A673 (cell line): ENCODE measurements around the gene MOV10. TPM values are rescaled to one million over a fixed set of nuclear protein-coding genes. Genes with fewer than 3 reads are reported as not detected.

Experiments used
- BruUV-seq: library from RNA; stranded (reverse); fragments of 400-500 nt; replicated peaks from 2 replicates; lab custom pipeline; 2021; lab: Mats Ljungman, UMichigan
- CTCF ChIA-PET: fragments of 300-600 bp; sonication (Branson Sonifier 250); formaldehyde crosslinking; loops from one replicate; lab custom pipeline; 2022; ENCODE audit warnings: antibody characterized with exemption; lab: Charles Lee
- POLR2A ChIA-PET: fragments of 300-600 bp; sonication (Branson Sonifier 250); formaldehyde crosslinking; loops from one replicate; lab custom pipeline; 2022; ENCODE audit warnings: antibody characterized with exemption; ENCODE audit not compliant: low non-redundant PET; lab: Charles Lee
- DNase-seq: peaks from one replicate; pipeline ENCODE4 v3.0.0-alpha.2; 2015; ENCODE audit warnings: low spot score
- H3K27ac ChIP-seq: fragments of 200-600 bp; sonication (generic); 2 replicates; pipeline ENCODE4 v1.5.1; 2016; ENCODE audit warnings: mixed run types, low read depth, mild to moderate bottlenecking, mixed read lengths, antibody characterized with exemption, low read length; ENCODE audit not compliant: poor library complexity, severe bottlenecking
- H3K27me3 ChIP-seq: fragments of 200-600 bp; sonication (generic); replicated peaks from 2 replicates; pipeline ENCODE4 v1.6.1; 2017; ENCODE audit warnings: mixed run types, low read depth, mild to moderate bottlenecking, mixed read lengths, antibody characterized with exemption, low read length; ENCODE audit not compliant: insufficient read depth, poor library complexity
- H3K36me3 ChIP-seq: fragments of 200-600 bp; sonication (generic); 2 replicates; pipeline ENCODE4 v1.6.1; 2016; ENCODE audit warnings: mixed run types, mild to moderate bottlenecking, mixed read lengths, antibody characterized with exemption, low read length; ENCODE audit not compliant: insufficient read depth, poor library complexity, severe bottlenecking
- H3K4me1 ChIP-seq: fragments of 200-600 bp; sonication (generic); 2 replicates; pipeline ENCODE4 v1.6.1; 2017; ENCODE audit warnings: mixed run types, mild to moderate bottlenecking, mixed read lengths, antibody characterized with exemption, low read length; ENCODE audit not compliant: insufficient read depth, poor library complexity, severe bottlenecking
- H3K4me3 ChIP-seq: fragments of 200-600 bp; sonication (generic); 2 replicates; pipeline ENCODE4 v1.5.1; 2016; ENCODE audit warnings: low read depth, mixed run types, mild to moderate bottlenecking, mixed read lengths, low read length; ENCODE audit not compliant: poor library complexity, severe bottlenecking
- H3K9me3 ChIP-seq: fragments of 200-600 bp; sonication (generic); 2 replicates; pipeline ENCODE4 v1.6.1; 2016; ENCODE audit warnings: mixed run types, low read depth, mild to moderate bottlenecking, mixed read lengths, antibody characterized with exemption, low read length; ENCODE audit not compliant: poor library complexity, severe bottlenecking
- EZH2 ChIP-seq: fragments of 200-600 bp; sonication (generic); IDR thresholded peaks from 2 replicates; pipeline ENCODE4 v1.6.1; 2017; ENCODE audit warnings: borderline replicate concordance, low read depth, mild to moderate bottlenecking, mixed read lengths, antibody characterized with exemption, low read length; ENCODE audit not compliant: poor library complexity, severe bottlenecking
- intact Hi-C: fragments of 100-400 bp; cut with micrococcal nuclease; formaldehyde crosslinking; loops from one replicate; pipeline ENCODE4 v1.10.0; 2022; ENCODE audit not compliant: unreplicated experiment
- total RNA-seq: library from RNA; stranded (reverse); gene quantifications from 2 replicates; pipeline ENCODE4 v1.2.3, GENCODE V29; 2021
- TF ChIP-seq, protein P1 (sequence below): fragments of 300-800, 200-600 bp; sonication (generic); conservative IDR thresholded peaks from 2 replicates; pipeline ENCODE4 v1.5.1; 2017; ENCODE audit warnings: low read depth, mild to moderate bottlenecking, antibody characterized with exemption, low read length, moderate library complexity, mixed read lengths

The MOV10 gene
- total RNA-seq, 1 experiment from 2014 or later: 87.1 TPM

DNA sequence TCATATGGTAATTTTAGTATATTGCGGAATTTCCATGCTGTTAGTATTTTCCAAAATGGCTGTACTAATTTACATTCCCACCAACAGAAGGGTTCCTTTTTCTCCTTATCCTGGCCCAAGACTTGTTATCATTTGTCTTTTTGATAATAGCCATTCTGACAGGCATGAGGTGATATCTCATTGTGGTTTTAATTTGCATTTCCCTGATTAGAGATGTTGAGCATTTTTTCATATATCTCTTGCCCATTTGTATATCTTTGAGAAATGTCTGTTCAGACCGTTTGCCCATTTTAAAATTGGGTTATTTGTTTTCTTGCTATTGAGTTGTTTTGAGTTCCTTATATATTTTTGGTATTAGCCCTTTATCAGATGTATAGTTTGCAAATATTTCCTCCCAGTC is 40.8 kb upstream of the MOV10 start:
- no peaks in the 10 kb centered on the region for H3K27me3 ChIP-seq

DNA sequence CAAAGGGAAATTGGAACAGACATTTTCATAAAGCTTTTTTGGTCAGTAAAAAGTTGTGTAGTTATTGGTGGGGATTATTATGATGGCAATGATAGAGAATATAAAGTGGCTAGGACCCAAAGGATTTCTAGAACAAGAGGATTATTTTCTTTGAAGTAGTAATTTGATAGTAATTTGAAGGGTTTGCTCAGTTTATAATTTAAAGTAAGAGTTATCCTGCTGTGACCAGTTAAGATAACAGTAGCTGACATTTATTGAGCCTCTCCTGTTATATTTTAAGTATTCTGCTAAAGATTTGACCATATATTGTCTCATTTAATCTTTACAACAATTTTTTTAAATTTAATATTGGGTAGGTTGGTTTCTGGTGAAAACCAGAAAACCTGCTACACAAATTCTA is 40.1 kb upstream of the MOV10 start:
- H3K27ac ChIP-seq: no peak overlapping the region
- no peaks in the 10 kb centered on the region for H3K27me3 ChIP-seq
- no peaks in the 10 kb centered on the region for H3K9me3 ChIP-seq
- intact Hi-C loops: no loop called here
- CTCF ChIA-PET: no interaction called here
- no peak for DNase-seq
- POLR2A ChIA-PET: no interaction called here
- BruUV-seq: no TSS peak
- no peak overlapping the region for H3K4me3 ChIP-seq
- peaks cover 12% of the 10 kb centered on the region for H3K4me1 ChIP-seq
- no peaks in the 10 kb centered on the region for H3K36me3 ChIP-seq
- TF ChIP-seq, protein P1, sequence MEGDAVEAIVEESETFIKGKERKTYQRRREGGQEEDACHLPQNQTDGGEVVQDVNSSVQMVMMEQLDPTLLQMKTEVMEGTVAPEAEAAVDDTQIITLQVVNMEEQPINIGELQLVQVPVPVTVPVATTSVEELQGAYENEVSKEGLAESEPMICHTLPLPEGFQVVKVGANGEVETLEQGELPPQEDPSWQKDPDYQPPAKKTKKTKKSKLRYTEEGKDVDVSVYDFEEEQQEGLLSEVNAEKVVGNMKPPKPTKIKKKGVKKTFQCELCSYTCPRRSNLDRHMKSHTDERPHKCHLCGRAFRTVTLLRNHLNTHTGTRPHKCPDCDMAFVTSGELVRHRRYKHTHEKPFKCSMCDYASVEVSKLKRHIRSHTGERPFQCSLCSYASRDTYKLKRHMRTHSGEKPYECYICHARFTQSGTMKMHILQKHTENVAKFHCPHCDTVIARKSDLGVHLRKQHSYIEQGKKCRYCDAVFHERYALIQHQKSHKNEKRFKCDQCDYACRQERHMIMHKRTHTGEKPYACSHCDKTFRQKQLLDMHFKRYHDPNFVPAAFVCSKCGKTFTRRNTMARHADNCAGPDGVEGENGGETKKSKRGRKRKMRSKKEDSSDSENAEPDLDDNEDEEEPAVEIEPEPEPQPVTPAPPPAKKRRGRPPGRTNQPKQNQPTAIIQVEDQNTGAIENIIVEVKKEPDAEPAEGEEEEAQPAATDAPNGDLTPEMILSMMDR: no peak
- no peak for TF ChIP-seq EZH2

More for the DNA sequence above, 40.8 kb upstream of the MOV10 start:
- DNase-seq: no peak
- peaks cover 12% of the 10 kb centered on the region for H3K4me1 ChIP-seq
- TF ChIP-seq EZH2: no peak
- TF ChIP-seq, protein P1: no peak
- no peak overlapping the region for H3K4me3 ChIP-seq
- BruUV-seq: no TSS peak
- intact Hi-C loops: no loop called here
- no peaks in the 10 kb centered on the region for H3K9me3 ChIP-seq
- no peak overlapping the region for H3K27ac ChIP-seq
- ChIA-PET POLR2A (no interaction called here), CTCF (no interaction called here)
- no peaks in the 10 kb centered on the region for H3K36me3 ChIP-seq

DNA sequence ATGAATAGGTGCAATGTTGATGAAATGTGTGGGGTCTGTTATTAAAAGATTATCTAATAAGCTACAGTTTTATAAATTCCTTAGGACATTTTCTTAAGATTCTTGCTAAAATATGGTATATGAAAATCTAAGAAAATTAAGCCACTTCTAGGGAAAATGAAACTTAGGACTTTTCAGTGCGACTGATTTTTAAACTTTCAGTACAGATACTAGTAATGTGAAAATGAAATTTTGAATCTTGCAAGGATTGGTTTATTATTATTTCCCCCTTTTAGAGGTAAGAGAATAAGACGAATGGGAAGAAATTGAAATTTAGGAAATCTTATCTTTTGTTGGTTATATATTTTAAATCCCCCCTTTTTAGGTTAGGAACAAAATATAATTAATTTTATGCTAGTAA is 38.4 kb upstream of the MOV10 start:
- peaks cover 12% of the 10 kb centered on the region for H3K4me1 ChIP-seq
- POLR2A ChIA-PET: no interaction called here
- TF ChIP-seq EZH2: no peak
- TF ChIP-seq, protein P1: no peak
- no peaks in the 10 kb centered on the region for H3K27me3 ChIP-seq
- no peak overlapping the region for H3K27ac ChIP-seq
- BruUV-seq: no TSS peak
- DNase-seq: no peak
- CTCF ChIA-PET: interaction anchor here (0.6 kb wide), 1 partner anchor 436 kb away, joined by 6 read pairs; no protein-coding TSS in a partner anchor
- H3K9me3 ChIP-seq: no peaks in the 10 kb centered on the region
- H3K36me3 ChIP-seq: no peaks in the 10 kb centered on the region
- intact Hi-C loops: no loop called here
- H3K4me3 ChIP-seq: no peak overlapping the region
